GM21529 (cell line): ENCODE measurements around the gene TIE1.

Experiments used
- ATAC-seq: cut with Tn5 transposase; IDR thresholded peaks from one replicate; pipeline ENCODE4 v1.9.1; 2021; ENCODE audit not compliant: unreplicated experiment

TIE1 gene

DNA sequence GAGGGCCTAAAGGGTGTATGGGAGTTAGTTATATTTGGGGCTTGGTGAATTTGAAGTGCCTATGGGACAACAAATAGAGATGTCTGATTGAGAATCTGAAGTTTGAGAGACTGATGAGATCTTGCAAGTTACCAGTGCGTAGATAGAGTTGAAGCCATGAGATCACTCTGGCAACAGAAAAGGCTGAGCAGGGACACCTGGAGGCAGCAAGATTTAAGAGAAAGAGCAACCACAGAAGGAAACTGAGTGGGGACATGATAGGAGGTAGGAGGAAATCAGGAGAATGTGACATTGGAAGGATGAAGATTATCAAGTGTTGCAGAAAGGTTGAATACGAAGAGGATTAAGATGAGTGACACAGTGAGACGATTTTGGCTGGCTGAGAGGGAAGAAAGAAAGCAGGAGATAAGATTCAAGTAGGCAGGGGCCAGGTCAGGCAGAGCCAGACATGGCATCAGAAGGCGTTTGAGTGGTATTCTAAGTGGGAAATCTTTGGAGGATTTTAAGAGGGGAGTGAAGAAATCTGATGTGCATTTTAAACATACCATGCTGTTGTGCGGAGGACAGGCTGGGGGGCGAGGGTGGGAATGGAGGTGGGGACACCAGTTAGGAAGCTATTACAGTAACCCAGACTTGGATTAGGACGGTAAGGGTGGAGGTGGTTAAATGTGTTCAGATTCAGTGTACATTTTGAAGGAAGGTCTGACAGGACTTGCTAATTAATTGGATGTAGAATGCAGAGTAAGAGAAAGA lies 33.8 kb downstream of the TIE1 start:
- ATAC-seq: no peak

DNA sequence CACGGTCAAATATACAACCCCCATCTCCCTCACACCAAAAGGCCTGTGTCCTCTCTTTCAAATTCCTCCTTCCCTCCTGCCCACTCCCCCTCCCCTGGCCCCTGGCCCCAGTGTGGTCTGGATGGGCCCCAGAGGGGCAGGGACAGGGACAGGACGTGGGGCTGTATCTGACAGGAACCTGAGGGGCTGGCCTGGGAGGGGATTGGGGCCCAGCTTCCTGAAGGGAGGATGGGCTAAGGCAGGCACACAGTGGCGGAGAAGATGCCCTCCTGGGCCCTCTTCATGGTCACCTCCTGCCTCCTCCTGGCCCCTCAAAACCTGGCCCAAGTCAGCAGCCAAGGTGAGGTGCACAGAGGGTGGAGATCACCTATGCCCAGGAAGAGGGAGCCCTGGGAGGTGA lies 36.8 kb downstream of the TIE1 start, which contains the start of gene MPL:
MPL (plus strand) TSS at position 231 of the 400 bp plus-strand sequence; CDS start at position 262, 31 bp downstream.
- ATAC-seq: no peak

DNA sequence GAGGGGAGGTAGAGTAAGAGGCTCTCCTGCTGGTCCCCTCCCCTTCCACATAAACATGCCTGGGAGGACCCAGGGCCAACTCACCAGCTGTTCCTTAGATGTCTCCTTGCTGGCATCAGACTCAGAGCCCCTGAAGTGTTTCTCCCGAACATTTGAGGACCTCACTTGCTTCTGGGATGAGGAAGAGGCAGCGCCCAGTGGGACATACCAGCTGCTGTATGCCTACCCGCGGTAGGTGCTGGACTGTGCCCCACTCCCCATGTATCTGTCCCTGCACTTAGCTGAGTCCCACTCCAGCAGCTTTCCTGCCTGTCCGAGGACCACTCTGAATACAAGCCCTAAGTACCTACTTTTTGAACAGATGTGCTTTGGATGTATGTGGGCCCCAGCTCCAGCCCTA lies 37.2 kb downstream of the TIE1 start:
- ATAC-seq: no peak

DNA sequence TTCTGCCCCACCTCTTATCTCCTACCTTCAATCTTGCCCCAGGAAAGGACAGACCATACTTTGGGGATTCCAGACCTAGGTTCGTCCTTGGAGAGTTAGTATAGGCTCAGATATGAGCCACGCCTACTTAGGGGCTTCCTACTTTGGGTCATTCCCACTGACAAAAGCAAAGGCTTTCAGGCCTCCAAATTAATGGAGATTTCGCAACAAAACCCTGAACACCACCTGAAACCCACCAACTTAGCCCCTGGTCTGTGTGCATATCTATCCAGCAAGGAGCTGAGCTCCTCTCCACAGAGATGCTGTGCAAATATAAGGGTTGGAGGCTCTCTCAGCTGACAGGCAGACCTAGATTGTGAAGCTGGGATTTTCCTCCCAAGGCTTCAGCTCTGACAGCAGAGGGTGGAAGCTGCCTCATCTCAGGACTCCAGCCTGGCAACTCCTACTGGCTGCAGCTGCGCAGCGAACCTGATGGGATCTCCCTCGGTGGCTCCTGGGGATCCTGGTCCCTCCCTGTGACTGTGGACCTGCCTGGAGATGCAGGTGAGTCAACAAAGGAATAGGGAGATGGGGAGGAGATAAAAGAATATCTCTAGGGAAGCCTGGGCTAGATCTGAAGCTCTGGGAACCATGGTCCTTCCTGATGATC lies 38.9 kb downstream of the TIE1 start:
- ATAC-seq: no peak

DNA sequence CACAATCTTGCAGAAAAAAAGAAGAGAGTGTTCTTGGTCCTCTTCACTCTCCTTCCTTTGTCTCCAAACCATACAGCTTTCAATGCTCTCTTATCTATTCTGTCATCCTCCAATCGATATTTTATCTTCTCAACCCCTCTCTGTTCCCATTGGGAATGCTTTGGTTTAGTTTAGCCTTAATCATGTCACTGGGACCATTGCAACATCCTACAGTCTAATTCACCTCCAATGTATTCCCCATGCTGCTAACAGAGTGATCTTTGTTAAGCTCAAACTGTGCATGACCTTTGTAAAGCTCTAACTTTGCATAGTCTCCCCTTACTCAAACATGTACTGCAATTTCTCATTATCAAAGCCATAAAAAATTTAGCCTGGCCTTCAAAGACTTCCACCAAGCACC lies 39.8 kb downstream of the TIE1 start:
- ATAC-seq: no peak

DNA sequence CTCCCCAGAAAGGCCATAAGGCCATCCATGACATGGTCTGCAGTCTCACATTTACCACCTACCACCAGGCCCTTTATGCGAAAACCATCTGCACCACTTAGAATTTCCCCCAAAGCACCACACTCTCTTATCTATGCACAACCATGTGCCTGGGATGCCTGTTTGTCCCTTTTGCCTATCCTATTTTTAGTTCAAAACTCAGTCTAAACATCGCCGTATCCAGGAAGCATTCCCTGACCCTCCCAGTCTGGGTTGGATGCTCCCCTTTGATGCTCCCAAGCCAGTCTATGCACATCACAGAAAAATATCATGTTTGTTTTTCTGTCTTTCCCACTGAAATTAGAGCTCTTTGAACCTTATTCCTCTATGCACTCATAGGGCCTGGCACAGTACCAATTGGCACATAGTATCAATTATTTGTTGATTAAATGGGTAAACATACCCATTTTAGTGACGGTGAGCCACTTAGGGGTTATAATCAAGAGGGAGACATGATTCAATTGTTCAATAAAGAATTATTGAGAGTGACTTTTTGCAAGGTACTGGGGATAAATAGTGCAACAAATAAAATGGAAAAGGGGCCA lies 43.6 kb downstream of the TIE1 start:
- ATAC-seq: no peak

DNA sequence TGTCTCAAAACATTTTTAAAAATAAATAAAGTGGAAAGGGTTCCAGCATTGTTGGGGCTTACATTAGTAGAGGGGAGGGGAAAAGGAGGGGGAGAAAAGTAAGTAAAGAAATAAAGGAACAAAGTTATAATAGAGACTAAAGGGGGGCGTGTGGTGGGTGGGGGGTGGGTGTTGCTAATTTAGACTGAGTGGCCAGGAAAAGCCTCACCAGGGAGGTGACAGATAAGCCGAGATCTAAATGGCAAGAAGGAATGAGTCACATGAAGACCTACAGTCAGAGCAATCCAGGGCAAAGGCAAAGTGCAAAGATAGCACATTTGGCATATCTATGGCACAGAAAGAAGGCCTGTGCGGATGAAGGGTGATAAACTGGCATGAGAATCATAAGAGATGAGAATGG lies 44.3 kb downstream of the TIE1 start:
- ATAC-seq: no peak

DNA sequence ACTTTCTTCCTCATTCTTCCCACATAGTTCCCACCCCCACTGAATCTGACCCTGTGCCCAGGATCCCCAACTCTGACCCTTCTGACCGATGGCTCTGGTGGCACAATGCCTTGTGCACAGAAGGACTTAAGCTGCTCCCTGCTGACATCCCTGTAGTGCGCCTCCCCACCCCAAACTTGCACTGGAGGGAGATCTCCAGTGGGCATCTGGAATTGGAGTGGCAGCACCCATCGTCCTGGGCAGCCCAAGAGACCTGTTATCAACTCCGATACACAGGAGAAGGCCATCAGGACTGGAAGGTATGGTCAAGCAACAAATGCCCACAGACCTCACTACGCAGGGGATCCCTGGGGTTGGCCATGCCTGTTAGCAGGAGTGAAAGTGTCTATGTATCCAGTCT lies 45.9 kb downstream of the TIE1 start:
- no peak for ATAC-seq

DNA sequence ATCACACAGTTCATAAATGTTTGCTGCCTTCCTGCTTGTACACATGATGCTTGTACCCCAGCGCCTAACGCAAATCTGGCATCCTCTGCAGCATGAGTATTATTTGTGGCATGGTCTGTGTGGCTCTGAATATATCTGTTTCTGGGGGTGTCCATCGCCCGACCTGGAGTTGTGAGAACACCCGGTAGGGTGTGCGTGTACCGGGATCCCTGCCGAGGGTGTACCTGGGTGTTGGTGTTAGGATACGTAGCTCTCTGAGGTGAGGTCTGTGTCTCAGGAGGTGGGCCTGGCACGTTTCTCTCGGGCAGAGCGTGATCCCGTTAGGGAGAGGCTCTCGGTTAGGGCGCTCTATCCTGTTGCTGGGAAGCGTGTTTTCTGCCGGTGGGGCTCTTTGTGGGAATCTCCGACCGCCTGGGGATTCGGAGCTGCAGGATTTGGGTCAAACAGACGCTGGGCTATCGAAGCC lies 47.6 kb downstream of the TIE1 start:
- no peak for ATAC-seq

DNA sequence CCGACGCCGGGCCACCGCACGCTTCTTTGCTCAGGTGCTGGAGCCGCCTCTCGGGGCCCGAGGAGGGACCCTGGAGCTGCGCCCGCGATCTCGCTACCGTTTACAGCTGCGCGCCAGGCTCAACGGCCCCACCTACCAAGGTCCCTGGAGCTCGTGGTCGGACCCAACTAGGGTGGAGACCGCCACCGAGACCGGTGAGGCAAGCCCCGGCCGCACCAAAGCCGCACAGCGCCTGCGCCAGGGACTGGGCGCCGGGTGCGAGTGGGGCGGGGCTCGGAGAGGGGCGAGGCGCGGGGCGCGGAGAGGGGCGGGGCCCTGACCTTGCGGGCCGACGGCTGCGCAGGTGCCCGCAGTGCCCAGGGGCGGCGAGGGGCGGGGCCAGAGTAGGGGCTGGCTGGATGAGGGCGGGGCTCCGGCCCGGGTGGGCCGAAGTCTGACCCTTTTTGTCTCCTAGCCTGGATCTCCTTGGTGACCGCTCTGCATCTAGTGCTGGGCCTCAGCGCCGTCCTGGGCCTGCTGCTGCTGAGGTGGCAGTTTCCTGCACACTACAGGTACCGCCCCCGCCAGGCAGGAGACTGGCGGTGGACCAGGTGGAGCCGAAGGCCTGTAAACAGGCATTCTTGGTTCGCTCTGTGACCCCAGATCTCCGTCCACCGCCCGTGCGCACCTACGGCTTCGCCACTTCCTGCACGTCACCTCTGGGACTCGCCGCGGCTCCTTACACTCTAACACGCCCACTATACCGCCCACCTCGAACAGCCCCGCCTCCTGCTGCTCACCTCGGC lies 48.2 kb downstream of the TIE1 start:
- ATAC-seq: no peak

DNA sequence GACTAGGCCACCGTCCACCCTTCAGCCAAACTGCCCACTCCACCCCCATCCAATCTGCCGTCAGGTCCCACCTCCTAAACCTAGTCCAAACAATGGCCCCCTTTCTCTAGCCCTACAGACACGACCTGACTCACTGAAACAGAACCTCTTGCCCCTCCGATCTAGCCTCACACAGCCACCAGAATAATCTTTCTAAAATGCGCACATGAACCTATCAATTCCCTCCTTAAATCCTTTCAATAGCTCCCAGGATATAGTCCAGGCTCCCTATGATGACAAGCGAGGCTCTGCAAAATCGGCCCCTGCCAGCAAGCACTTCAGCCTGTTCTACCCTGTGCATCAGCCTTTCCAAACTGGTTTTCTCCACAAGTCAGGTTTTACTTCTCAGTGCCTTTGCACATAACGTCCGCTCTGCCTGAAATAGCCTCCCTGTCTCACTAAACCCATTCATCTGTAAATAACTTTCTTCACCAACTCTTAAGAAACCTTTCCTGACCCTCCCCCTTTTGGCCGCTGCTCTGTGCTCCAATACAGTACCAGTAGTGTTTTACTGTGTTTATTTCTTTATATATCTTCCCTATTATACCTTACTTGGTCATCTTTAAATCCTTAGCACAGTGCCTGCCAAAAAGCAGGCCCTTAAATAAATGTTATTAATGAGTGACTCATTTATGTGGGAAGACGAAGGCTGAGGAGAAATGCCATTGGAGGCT lies 49.0 kb downstream of the TIE1 start:
- no peak for ATAC-seq

DNA sequence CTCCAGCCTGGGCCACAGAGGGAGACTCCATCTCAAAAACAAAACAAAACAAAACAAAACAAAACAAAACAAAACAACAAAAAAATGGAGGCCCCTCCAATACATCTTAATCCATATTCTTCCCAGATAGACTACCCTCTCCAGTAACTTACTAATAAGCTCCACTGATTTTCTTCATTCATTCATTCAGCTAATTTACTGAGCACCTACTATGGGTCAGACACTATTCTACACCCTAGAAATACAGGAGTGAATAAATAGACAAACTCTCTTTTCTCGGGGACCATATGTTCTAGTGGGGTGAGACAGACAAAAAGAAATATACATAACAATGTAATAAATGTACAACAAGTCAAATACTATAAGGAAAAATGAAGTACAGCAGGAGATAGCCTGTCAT lies 50.2 kb downstream of the TIE1 start:
- ATAC-seq: no peak

DNA sequence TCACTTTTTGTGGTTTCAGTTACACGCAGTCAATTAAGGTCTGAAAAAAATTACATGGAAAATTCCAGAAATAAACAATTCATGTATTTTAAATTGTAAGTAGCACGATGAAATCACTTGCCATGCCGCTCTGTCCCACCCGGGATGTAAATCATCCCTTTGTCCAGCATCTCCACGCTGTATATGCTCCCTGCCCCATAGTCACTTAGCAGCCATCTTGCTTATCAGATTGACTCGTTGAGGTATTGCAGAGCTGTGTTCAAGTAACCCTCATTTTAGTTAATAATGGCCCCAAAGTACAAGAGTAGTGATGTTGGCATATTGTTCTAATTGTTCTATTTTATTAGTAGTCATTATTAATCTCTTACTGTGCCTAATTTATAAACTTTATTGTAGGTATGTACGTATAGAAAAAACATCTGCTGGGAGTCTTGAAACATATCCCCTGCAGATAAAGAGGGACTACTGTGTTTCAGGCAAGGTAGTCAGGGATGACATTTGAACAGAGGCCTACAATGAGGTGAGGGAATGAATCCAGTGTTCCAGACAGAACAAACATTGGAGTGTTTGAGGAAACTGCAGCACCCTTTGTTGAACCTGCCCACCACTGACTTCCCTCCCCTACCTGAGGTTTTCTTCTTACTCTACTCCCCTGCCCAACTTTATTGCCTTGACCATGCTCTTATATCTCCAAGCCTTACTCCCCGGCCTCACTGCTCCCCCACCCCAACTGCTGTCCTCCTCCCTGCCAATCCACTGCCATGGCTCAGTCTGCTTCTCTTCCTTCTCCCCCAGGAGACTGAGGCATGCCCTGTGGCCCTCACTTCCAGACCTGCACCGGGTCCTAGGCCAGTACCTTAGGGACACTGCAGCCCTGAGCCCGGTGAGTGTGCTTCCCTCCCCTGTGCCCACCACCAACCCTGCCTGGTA lies 50.9 kb downstream of the TIE1 start:
- no peak for ATAC-seq

DNA sequence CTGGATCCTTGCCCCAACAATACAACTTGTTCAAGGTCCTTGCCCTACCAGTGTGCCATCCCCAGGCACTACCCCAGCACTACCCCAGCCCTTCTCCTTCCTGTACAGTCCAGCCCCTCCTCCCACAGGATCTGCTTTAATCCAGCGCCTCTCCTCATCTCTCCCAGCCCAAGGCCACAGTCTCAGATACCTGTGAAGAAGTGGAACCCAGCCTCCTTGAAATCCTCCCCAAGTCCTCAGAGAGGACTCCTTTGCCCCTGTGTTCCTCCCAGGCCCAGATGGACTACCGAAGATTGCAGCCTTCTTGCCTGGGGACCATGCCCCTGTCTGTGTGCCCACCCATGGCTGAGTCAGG lies 51.5 kb downstream of the TIE1 start:
- no peak for ATAC-seq

DNA sequence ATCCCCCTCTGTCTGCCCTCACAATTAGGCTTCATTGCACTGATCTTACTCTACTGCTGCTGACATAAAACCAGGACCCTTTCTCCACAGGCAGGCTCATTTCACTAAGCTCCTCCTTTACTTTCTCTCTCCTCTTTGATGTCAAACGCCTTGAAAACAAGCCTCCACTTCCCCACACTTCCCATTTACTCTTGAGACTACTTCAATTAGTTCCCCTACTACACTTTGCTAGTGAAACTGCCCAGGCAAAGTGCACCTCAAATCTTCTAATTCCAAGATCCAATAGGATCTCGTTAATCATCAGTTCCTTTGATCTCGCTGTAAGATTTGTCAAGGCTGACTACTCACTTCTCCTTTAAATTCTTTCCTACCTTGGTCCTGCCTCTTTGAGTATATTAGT lies 52.1 kb downstream of the TIE1 start:
- no peak for ATAC-seq

DNA sequence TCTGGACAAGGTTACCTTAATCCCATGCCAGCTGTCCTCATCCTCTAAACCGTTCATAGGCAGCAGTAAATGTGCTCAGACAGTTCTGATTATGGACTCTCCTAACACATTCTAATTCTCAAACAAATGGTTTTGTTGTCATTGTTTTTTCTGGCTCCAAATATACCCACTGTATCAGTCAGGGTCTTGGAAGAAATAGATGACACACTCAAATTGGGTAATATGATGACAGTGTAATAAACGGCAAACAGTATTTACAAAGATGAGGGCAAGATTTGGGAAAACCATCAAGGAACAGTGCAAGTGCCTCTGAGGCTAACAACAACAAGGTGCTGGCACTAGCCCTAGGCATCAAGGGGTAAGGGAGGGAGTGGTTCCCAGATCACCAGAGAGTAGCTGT lies 53.7 kb downstream of the TIE1 start:
- ATAC-seq: no peak

DNA sequence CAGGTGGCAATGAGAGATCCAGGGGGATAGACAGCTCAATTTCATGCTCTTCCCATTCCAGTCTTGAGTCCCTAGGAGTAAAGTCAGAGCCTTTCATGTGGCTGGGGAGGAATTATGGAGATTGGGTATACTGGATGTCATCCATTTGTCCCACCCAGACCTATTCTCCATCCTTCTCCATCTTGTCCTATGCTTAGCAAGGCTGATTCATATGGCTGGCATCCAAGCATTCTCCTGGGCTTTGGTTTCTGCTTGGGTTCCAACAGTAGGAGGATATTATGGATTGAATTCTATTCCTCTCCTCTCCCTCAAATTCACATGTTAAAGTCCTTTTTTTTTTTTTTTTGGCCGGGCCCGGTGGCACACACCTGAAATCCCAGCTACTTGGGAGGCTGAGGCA lies 54.2 kb downstream of the TIE1 start:
- ATAC-seq: no peak

DNA sequence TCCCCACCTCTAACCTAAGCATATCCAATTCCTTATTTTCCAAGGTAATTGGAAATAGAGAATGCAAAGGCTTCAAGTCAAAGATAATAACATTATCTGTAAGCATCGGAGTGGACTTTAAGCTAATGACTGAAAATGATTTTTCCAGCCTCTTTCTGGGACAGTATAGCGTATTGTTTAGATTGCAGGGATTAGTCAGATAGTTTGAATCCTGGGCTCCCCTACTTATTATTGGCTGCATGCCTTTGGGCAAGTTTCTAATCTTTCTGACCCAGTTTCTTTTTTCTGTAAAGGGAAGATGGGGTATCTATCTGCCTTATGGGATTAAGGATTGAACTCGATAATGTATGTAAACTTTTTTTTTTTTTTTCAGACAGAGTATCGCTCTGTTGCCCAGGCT lies 56.5 kb downstream of the TIE1 start:
- ATAC-seq: no peak

DNA sequence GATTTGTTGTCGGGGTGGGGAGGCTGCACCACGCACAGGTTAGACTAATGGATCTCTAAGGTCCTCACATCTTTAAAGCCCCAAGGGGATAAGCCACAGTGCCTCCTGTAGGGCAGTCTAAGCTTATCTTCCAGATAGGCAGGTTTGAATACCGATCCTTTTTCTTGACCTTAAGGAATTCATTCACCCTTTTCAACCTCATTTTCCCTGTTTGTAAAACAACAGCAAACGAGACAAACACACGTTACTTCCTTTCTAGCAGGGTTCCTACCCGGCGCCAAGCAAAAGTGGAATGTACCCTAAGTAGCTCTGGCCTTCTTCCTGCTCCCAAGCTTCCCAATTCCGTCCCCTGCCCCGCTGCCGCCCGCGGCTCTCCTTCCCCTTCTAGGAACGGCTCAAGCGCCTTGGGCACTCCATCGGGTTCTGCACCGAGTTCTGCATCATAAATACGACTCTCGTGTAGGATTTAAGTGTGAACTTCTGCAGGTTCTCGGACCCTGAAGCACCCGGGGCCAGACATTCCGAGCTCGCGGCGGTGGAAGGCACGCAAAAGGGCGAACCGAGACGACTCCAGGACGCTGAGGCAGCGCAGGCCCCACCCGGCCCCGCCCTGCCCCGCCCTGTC lies 57.5 kb downstream of the TIE1 start:
- no peak for ATAC-seq
